ENCODE measurements around the gene ACTC1.

Gene ACTC1

GRCh38 chr15:34802371-34802770 lies 7.0 kb upstream of the ACTC1 start:
- DNase-seq (ENCODE audit: low read depth in 2 of 2) = no peak

GRCh38 chr15:34799149-34800101 lies 4.1 kb upstream of the ACTC1 start:
- DNase-seq (ENCODE audit: low read depth in 2 of 2) = no peak

- DNase-seq (ENCODE audit: low read depth in 2 of 2) = no peak
Measured at GRCh38 chr15:34796847-34797435, 1.6 kb upstream of the ACTC1 start.

- DNase-seq (ENCODE audit: low read depth in 2 of 2) = no peak
Measured at GRCh38 chr15:34794590-34795206, 651 bp downstream of the ACTC1 start.

- DNase-seq (ENCODE audit: low read depth in 2 of 2) = no peak
Measured at GRCh38 chr15:34793901-34794300, 1.4 kb downstream of the ACTC1 start.

GRCh38 chr15:34793071-34793470 lies 2.3 kb downstream of the ACTC1 start:
- DNase-seq (ENCODE audit: low read depth in 2 of 2) = no peak

GRCh38 chr15:34791701-34792100 lies 3.6 kb downstream of the ACTC1 start:
- DNase-seq (ENCODE audit: low read depth in 2 of 2) = no peak

GRCh38 chr15:34790121-34790520 lies 5.2 kb downstream of the ACTC1 start:
- no peak for DNase-seq (ENCODE audit: low read depth in 2 of 2)

GRCh38 chr15:34789326-34789725 lies 6.0 kb downstream of the ACTC1 start:
- DNase-seq (ENCODE audit: low read depth in 2 of 2) = no peak

GRCh38 chr15:34786206-34786605 lies 9.1 kb downstream of the ACTC1 start:
- no peak for DNase-seq (ENCODE audit: low read depth in 2 of 2)

- no peak for DNase-seq (ENCODE audit: low read depth in 2 of 2)
Measured at GRCh38 chr15:34783991-34784390, 11.4 kb downstream of the ACTC1 start.

- DNase-seq (ENCODE audit: low read depth in 2 of 2) = no peak
Measured at GRCh38 chr15:34783431-34783830, 11.9 kb downstream of the ACTC1 start.

- no peak for DNase-seq (ENCODE audit: low read depth in 2 of 2)
Measured at GRCh38 chr15:34782901-34783300, 12.4 kb downstream of the ACTC1 start.

- no peak for DNase-seq (ENCODE audit: low read depth in 2 of 2)
Measured at GRCh38 chr15:34780725-34781124, 14.6 kb downstream of the ACTC1 start.

- no peak for DNase-seq (ENCODE audit: low read depth in 2 of 2)
Measured at GRCh38 chr15:34776606-34777105, 18.7 kb downstream of the ACTC1 start.

- no peak for DNase-seq (ENCODE audit: low read depth in 2 of 2)
Measured at GRCh38 chr15:34773917-34774316, 21.4 kb downstream of the ACTC1 start.

- DNase-seq (ENCODE audit: low read depth in 2 of 2) = no peak
Measured at GRCh38 chr15:34773013-34773412, 22.3 kb downstream of the ACTC1 start.

GRCh38 chr15:34772312-34772711 lies 23.0 kb downstream of the ACTC1 start:
- DNase-seq (ENCODE audit: low read depth in 2 of 2) = no peak

GRCh38 chr15:34769711-34770110 lies 25.6 kb downstream of the ACTC1 start:
- no peak for DNase-seq (ENCODE audit: low read depth in 2 of 2)

- DNase-seq (ENCODE audit: low read depth in 2 of 2) = no peak
Measured at GRCh38 chr15:34768530-34768929, 26.8 kb downstream of the ACTC1 start.

- DNase-seq (ENCODE audit: low read depth in 2 of 2) = no peak
Measured at GRCh38 chr15:34765741-34766140, 29.6 kb downstream of the ACTC1 start.

GRCh38 chr15:34760909-34761308 lies 34.4 kb downstream of the ACTC1 start:
- no peak for DNase-seq (ENCODE audit: low read depth in 2 of 2)

GRCh38 chr15:34759992-34760391 lies 35.4 kb downstream of the ACTC1 start:
- DNase-seq (ENCODE audit: low read depth in 2 of 2) = no peak

All from fibroblast of skin of left biceps (primary cell).